ENCODE data around the gene CNTNAP2. TPM values are rescaled to one million over a fixed set of nuclear protein-coding genes. Genes with fewer than 3 reads are reported as not detected.

Gene CNTNAP2
- total RNA-seq, 1 experiment from 2014 or later: 42.5 TPM

GRCh38 chr7:148230296-148230695, 2113.7 kb downstream of the CNTNAP2 start:
- no TSS peak for BruUV-seq (replicated peaks)
- DNase-seq: no peak
- peaks cover 8% of the 10 kb centered on the region for H3K27me3 Mint-ChIP-seq (ENCODE audit: insufficient read depth, unreplicated experiment)
- no peak for TF ChIP-seq CTCF (IDR thresholded peaks at IDR 0.05; ENCODE audit: insufficient read depth in 1 of 2, low read depth in 1 of 2, low read length in 1 of 2, severe bottlenecking in 1 of 2, unreplicated experiment in 1 of 2)
- H3K4me1 Mint-ChIP-seq (ENCODE audit: low read depth, unreplicated experiment): no peaks in the 10 kb centered on the region
- CTCF ChIA-PET: no interaction called here
- Histone ChIP-seq H3K4me3 (ENCODE audit: low read depth, low read length) (no peak overlapping the region), H3K27me3 (replicated peaks; ENCODE audit: control insufficient read depth, insufficient read depth, low read length) (no peaks in the 10 kb centered on the region), H3K9me3 (no peaks in the 10 kb centered on the region), H3K4me1 (no peaks in the 10 kb centered on the region), H3K36me3 (ENCODE audit: control insufficient read depth, insufficient read depth, low read length) (no peaks in the 10 kb centered on the region)
- H3K27ac Mint-ChIP-seq (ENCODE audit: unreplicated experiment): no peak overlapping the region
- H3K9me3 Mint-ChIP-seq (ENCODE audit: unreplicated experiment): peaks cover 11% of the 10 kb centered on the region
- H3K36me3 Mint-ChIP-seq (ENCODE audit: insufficient read depth, unreplicated experiment): no peaks in the 10 kb centered on the region
- intact Hi-C loops (cut with micrococcal nuclease; ENCODE audit: unreplicated experiment): no loop called here
- POLR2A ChIA-PET: no interaction called here
- H3K4me3 Mint-ChIP-seq (ENCODE audit: unreplicated experiment): no peak overlapping the region

GRCh38 chr7:148230883-148231282, 2114.3 kb downstream of the CNTNAP2 start:
- peaks cover 8% of the 10 kb centered on the region for H3K27me3 Mint-ChIP-seq (ENCODE audit: insufficient read depth, unreplicated experiment)
- peaks cover 7% of the 10 kb centered on the region for H3K9me3 Mint-ChIP-seq (ENCODE audit: unreplicated experiment)
- intact Hi-C loops (cut with micrococcal nuclease; ENCODE audit: unreplicated experiment): no loop called here
- no peaks in the 10 kb centered on the region for H3K36me3 Mint-ChIP-seq (ENCODE audit: insufficient read depth, unreplicated experiment)
- H3K36me3 ChIP-seq (ENCODE audit: control insufficient read depth, insufficient read depth, low read length): no peaks in the 10 kb centered on the region
- H3K27ac Mint-ChIP-seq (ENCODE audit: unreplicated experiment): no peak overlapping the region
- no peaks in the 10 kb centered on the region for H3K4me1 ChIP-seq
- H3K27me3 ChIP-seq (replicated peaks; ENCODE audit: control insufficient read depth, insufficient read depth, low read length): no peaks in the 10 kb centered on the region
- H3K4me3 ChIP-seq (ENCODE audit: low read depth, low read length): no peak overlapping the region
- no peaks in the 10 kb centered on the region for H3K9me3 ChIP-seq
- POLR2A ChIA-PET: no interaction called here
- TF ChIP-seq CTCF (IDR thresholded peaks at IDR 0.05; ENCODE audit: insufficient read depth in 1 of 2, low read depth in 1 of 2, low read length in 1 of 2, severe bottlenecking in 1 of 2, unreplicated experiment in 1 of 2): no peak
- BruUV-seq (replicated peaks): no TSS peak
- no peaks in the 10 kb centered on the region for H3K4me1 Mint-ChIP-seq (ENCODE audit: low read depth, unreplicated experiment)
- no peak for DNase-seq
- CTCF ChIA-PET: no interaction called here
- H3K4me3 Mint-ChIP-seq (ENCODE audit: unreplicated experiment): no peak overlapping the region

- Histone ChIP-seq H3K9me3 (no peaks in the 10 kb centered on the region), H3K4me3 (ENCODE audit: low read depth, low read length) (no peak overlapping the region), H3K4me1 (no peaks in the 10 kb centered on the region), H3K36me3 (ENCODE audit: control insufficient read depth, insufficient read depth, low read length) (no peaks in the 10 kb centered on the region), H3K27me3 (replicated peaks; ENCODE audit: control insufficient read depth, insufficient read depth, low read length) (no peaks in the 10 kb centered on the region)
- no peaks in the 10 kb centered on the region for H3K36me3 Mint-ChIP-seq (ENCODE audit: insufficient read depth, unreplicated experiment)
- ChIA-PET CTCF (no interaction called here), POLR2A (no interaction called here)
- peaks cover under 1% of the 10 kb centered on the region for H3K9me3 Mint-ChIP-seq (ENCODE audit: unreplicated experiment)
- no peak for TF ChIP-seq CTCF (IDR thresholded peaks at IDR 0.05; ENCODE audit: insufficient read depth in 1 of 2, low read depth in 1 of 2, low read length in 1 of 2, severe bottlenecking in 1 of 2, unreplicated experiment in 1 of 2)
- no peaks in the 10 kb centered on the region for H3K27me3 Mint-ChIP-seq (ENCODE audit: insufficient read depth, unreplicated experiment)
- intact Hi-C loops (cut with micrococcal nuclease; ENCODE audit: unreplicated experiment): no loop called here
- H3K4me1 Mint-ChIP-seq (ENCODE audit: low read depth, unreplicated experiment): no peaks in the 10 kb centered on the region
- no peak overlapping the region for H3K27ac Mint-ChIP-seq (ENCODE audit: unreplicated experiment)
- H3K4me3 Mint-ChIP-seq (ENCODE audit: unreplicated experiment): no peak overlapping the region
- DNase-seq: no peak
- no TSS peak for BruUV-seq (replicated peaks)
Measured at GRCh38 chr7:148232784-148233183, 2116.2 kb downstream of the CNTNAP2 start.

All from Caco-2 (cell line).